A204.1 (cell line): Measurements from ENCODE around the gene VWDE.

Experiments used
- FAIRE-seq: peaks from 2 replicates; lab custom pipeline; 2012; peaks lifted over from hg19 to GRCh38; lab: Jason Lieb, UNC

VWDE gene

GRCh38 chr7:12327922-12328321 is 75.7 kb downstream of the VWDE start:
- FAIRE-seq = no peak

GRCh38 chr7:12325646-12326045 is 78.0 kb downstream of the VWDE start:
- no peak for FAIRE-seq

- no peak for FAIRE-seq
Measured at GRCh38 chr7:12323415-12323814, 80.2 kb downstream of the VWDE start.

- no peak for FAIRE-seq
Measured at GRCh38 chr7:12322903-12323300, 80.8 kb downstream of the VWDE start.

GRCh38 chr7:12322284-12322902 is 81.3 kb downstream of the VWDE start:
- peak; percentile 95 for FAIRE-seq

GRCh38 chr7:12320987-12321647 is 82.5 kb downstream of the VWDE start:
- FAIRE-seq = no peak

- no peak for FAIRE-seq
Measured at GRCh38 chr7:12320241-12320986, 83.3 kb downstream of the VWDE start.

- FAIRE-seq = no peak
Measured at GRCh38 chr7:12317675-12318074, 86.0 kb downstream of the VWDE start.

- FAIRE-seq = no peak
Measured at GRCh38 chr7:12316925-12317324, 86.7 kb downstream of the VWDE start.

GRCh38 chr7:12315049-12315448 is 88.6 kb downstream of the VWDE start:
- FAIRE-seq = no peak

- FAIRE-seq = no peak
Measured at GRCh38 chr7:12314199-12314598, 89.5 kb downstream of the VWDE start.

GRCh38 chr7:12305502-12305901 is 98.2 kb downstream of the VWDE start:
- FAIRE-seq = no peak

- FAIRE-seq = no peak
Measured at GRCh38 chr7:12303495-12303894, 100.2 kb downstream of the VWDE start.

- FAIRE-seq = no peak
Measured at GRCh38 chr7:12303062-12303461, 100.6 kb downstream of the VWDE start.

GRCh38 chr7:12300415-12300814 is 103.2 kb downstream of the VWDE start:
- no peak for FAIRE-seq

GRCh38 chr7:12299367-12299766 is 104.3 kb downstream of the VWDE start:
- FAIRE-seq = no peak

- FAIRE-seq = no peak
Measured at GRCh38 chr7:12297283-12298108, 106.2 kb downstream of the VWDE start.

GRCh38 chr7:12296051-12296570 is 107.6 kb downstream of the VWDE start:
- FAIRE-seq = no peak

GRCh38 chr7:12294701-12295100 is 109.0 kb downstream of the VWDE start:
- no peak for FAIRE-seq

GRCh38 chr7:12291870-12292269 is 111.8 kb downstream of the VWDE start:
- FAIRE-seq = no peak

- FAIRE-seq = no peak
Measured at GRCh38 chr7:12290761-12291160, 112.9 kb downstream of the VWDE start.

- FAIRE-seq = no peak
Measured at GRCh38 chr7:12289996-12290395, 113.7 kb downstream of the VWDE start.
